CD14-positive monocyte (primary cell): ENCODE results near the gene SUSD6. TPM values are rescaled to one million over a fixed set of nuclear protein-coding genes. Genes with fewer than 3 reads are reported as not detected.

ENCODE experiments used
- DNase-seq, 3 donors: peaks; one replicate each; pipeline ENCODE4 v3.0.0-alpha.2; 2011 to 2022
- H2AFZ ChIP-seq: 2 replicates; pipeline ENCODE4 v1.6.0; 2012; ENCODE audit warnings: mild to moderate bottlenecking, low read depth, low read length, inconsistent platforms; ENCODE audit not compliant: insufficient read depth, poor library complexity, severe bottlenecking
- H3K27ac ChIP-seq, 2 donors: 1 replicate in 1 of 2; 2 replicates in 1 of 2; pipeline ENCODE4 v1.5.1; 2012 to 2013; ENCODE audit warnings: low read length in 2 of 2, control low read depth in 1 of 2, inconsistent platforms in 1 of 2, low read depth in 1 of 2, mild to moderate bottlenecking in 1 of 2
- H3K27me3 ChIP-seq, 2 donors: one replicate each; pipeline versions ENCODE4 v1.6.0 to v1.6.1; 2011 to 2013; ENCODE audit warnings: low read length in 2 of 2; ENCODE audit not compliant: control insufficient read depth in 2 of 2, insufficient read depth in 2 of 2
- H3K36me3 ChIP-seq, 2 donors: replicated peaks in 1 of 2; 1 replicate in 1 of 2; 2 replicates in 1 of 2; pipeline versions ENCODE4 v1.5.1 to v1.6.1; 2012 to 2013; ENCODE audit warnings: low read length in 2 of 2, control low read depth in 1 of 2, inconsistent platforms in 1 of 2, mild to moderate bottlenecking in 1 of 2; ENCODE audit not compliant: insufficient read depth in 2 of 2, control insufficient read depth in 1 of 2
- H3K4me1 ChIP-seq, 2 donors: 1 replicate in 1 of 2; 2 replicates in 1 of 2; pipeline versions ENCODE4 v1.5.1 to v1.6.1; 2012 to 2013; ENCODE audit warnings: low read length in 2 of 2, control low read depth in 1 of 2, inconsistent platforms in 1 of 2, mild to moderate bottlenecking in 1 of 2, moderate library complexity in 1 of 2; ENCODE audit not compliant: insufficient read depth in 2 of 2, control insufficient read depth in 1 of 2
- H3K4me2 ChIP-seq: replicated peaks from 2 replicates; pipeline ENCODE3; 2012; ENCODE audit warnings: low read length, moderate library complexity, mild to moderate bottlenecking; ENCODE audit not compliant: poor library complexity, severe bottlenecking; ENCODE audit errors: extremely low read depth
- H3K4me3 ChIP-seq, 3 experiments: fragments of 200-600 bp in 1 of 3; sonication (generic) in 1 of 3; replicated peaks in 1 of 3; 1 replicate in 2 of 3; 2 replicates in 1 of 3; pipeline ENCODE4 v1.5.1; 2011 to 2013; ENCODE audit warnings: low read length in 3 of 3, mild to moderate bottlenecking in 3 of 3, control low read depth in 2 of 3, low read depth in 2 of 3, inconsistent platforms in 1 of 3, moderate library complexity in 1 of 3
- H3K79me2 ChIP-seq: 2 replicates; pipeline ENCODE4 v1.6.0; 2012; ENCODE audit warnings: mild to moderate bottlenecking, control low read depth, inconsistent platforms, low read length, moderate library complexity; ENCODE audit not compliant: insufficient read depth
- H3K9ac ChIP-seq: 2 replicates; pipeline ENCODE4 v1.6.0; 2017; ENCODE audit warnings: low read length, mild to moderate bottlenecking; ENCODE audit not compliant: insufficient read depth, poor library complexity, severe bottlenecking
- H3K9me3 ChIP-seq, 2 donors: replicated peaks in 1 of 2; 1 replicate in 1 of 2; 2 replicates in 1 of 2; pipeline versions ENCODE4 v1.5.1 to v1.6.1; 2012 to 2013; ENCODE audit warnings: low read length in 2 of 2, control low read depth in 1 of 2; ENCODE audit not compliant: control insufficient read depth in 1 of 2, insufficient read depth in 1 of 2
- H4K20me1 ChIP-seq: 2 replicates; pipeline ENCODE4 v1.6.0; 2012; ENCODE audit warnings: mild to moderate bottlenecking, low read length, control low read depth, moderate library complexity; ENCODE audit not compliant: insufficient read depth
- H3K27ac Mint-ChIP-seq, 7 donors: one replicate each; pipeline ENCODE4 v1.8.0; 2020; ENCODE audit warnings: mild to moderate bottlenecking in 7 of 7, mixed read lengths in 7 of 7, moderate library complexity in 6 of 7, inconsistent platforms in 2 of 7
- H3K27me3 Mint-ChIP-seq, 3 donors: one replicate each; pipeline ENCODE4 v1.8.0; 2021 to 2022; ENCODE audit warnings: low read depth in 3 of 3, mild to moderate bottlenecking in 3 of 3, mixed read lengths in 3 of 3, moderate library complexity in 3 of 3, inconsistent platforms in 1 of 3
- H3K36me3 Mint-ChIP-seq, 2 donors: one replicate each; pipeline ENCODE4 v1.8.0; 2020; ENCODE audit warnings: mixed read lengths in 2 of 2, inconsistent platforms in 1 of 2, mild to moderate bottlenecking in 1 of 2
- H3K4me1 Mint-ChIP-seq: one replicate; pipeline ENCODE4 v1.8.0; 2020; ENCODE audit warnings: mild to moderate bottlenecking, mixed read lengths
- H3K4me3 Mint-ChIP-seq, 2 donors: one replicate each; pipeline ENCODE4 v1.8.0; 2020; ENCODE audit warnings: mild to moderate bottlenecking in 2 of 2, mixed read lengths in 2 of 2, moderate library complexity in 1 of 2
- H3K9me3 Mint-ChIP-seq, 7 donors: one replicate each; pipeline ENCODE4 v1.8.0; 2020 to 2022; ENCODE audit warnings: mixed read lengths in 7 of 7, mild to moderate bottlenecking in 6 of 7, moderate library complexity in 6 of 7, inconsistent platforms in 2 of 7
- WGBS: methylation state at CpG from one replicate; pipeline ENCODE4 v1.1.5; 2013; ENCODE audit warnings: missing lambda C conversion rate; ENCODE audit not compliant: insufficient coverage; 5-methylcytosine and 5-hydroxymethylcytosine counted together
- intact Hi-C, 2 donors: fragments of 100-400 bp; cut with micrococcal nuclease; formaldehyde crosslinking; loops; one replicate each; pipeline versions ENCODE4 v1.15.0 to v1.15.1; 2023
- polyA plus RNA-seq, 3 donors: library from polyadenylated mRNA; depleted of rRNA in 1 of 3; unstranded in 2 of 3; stranded (reverse) in 1 of 3; fragments of 300-500 nt in 2 of 3; fragments of >200 nt in 1 of 3; fragmentation: Illumina TruSeq in 2 of 3; gene quantifications; 1 replicate in 2 of 3; 2 replicates in 1 of 3; pipeline ENCODE4 v1.2.3, GENCODE V29; 2012 to 2021
- TF ChIP-seq, protein P1 (sequence below): fragments of 200-600 bp; IDR thresholded peaks from one replicate; pipeline ENCODE4 v1.8.0; 2022; ENCODE audit warnings: antibody characterized with exemption, mild to moderate bottlenecking

The SUSD6 gene
- polyA plus RNA-seq, 3 donors = 17.3 to 81.8 (median 30.1) TPM

DNA sequence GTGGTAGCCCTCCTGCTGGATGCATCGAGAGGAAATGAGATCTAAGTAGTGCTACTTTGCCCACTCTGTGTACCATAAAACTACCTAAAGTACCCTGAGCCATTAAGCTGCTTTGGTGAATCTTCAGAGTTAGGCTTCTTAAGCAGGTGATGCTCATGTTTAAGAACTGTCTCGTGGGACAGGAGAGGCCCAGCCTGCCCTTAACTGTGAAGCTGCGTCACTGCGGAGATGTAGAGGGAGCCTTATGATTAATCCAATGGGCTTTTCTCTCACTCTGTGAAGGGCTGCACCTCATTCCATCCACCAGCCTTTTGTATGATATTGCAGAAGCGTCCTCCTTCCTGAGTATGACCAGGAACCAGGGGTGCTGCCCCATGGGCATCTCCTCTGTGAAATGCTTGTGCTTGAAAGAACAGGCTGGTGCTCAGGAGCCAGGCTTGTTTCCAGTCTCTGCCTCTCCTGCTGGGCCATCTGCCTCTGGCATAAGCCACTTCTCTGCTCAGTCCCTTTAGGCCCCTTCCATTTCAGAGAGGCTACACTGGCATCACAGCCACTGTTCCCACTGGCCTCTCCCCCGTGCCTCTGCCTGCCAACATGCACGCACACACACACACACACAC lies 30.0 kb upstream of the SUSD6 start:
- Histone ChIP-seq H3K4me2 (no peak overlapping the region), H3K4me1 (peaks cover 4 to 7% of the 10 kb centered on the region in 2 donors), H3K27ac (no peak overlapping the region), H3K9ac (no peak overlapping the region), H3K9me3 (peaks cover 0 to 7% of the 10 kb centered on the region in 2 donors), H3K4me3 (no peak overlapping the region), H4K20me1 (no peaks in the 10 kb centered on the region), H3K79me2 (no peaks in the 10 kb centered on the region), H3K36me3 (no peaks in the 10 kb centered on the region), H3K27me3 (peaks cover 0 to 17% of the 10 kb centered on the region in 2 donors), H2AFZ (no peak overlapping the region)
- DNase-seq = no peak
- H3K9me3 Mint-ChIP-seq = peaks cover 3 to 9% (median 5%) of the 10 kb centered on the region in 7 donors
- no peaks in the 10 kb centered on the region for H3K36me3 Mint-ChIP-seq
- no peak overlapping the region for H3K4me3 Mint-ChIP-seq
- intact Hi-C loops = loop anchor here in 1 of 2 donors (10.0 kb wide), 1 partner anchor 443 kb away; no protein-coding TSS in a partner anchor
- TF ChIP-seq, protein P1, sequence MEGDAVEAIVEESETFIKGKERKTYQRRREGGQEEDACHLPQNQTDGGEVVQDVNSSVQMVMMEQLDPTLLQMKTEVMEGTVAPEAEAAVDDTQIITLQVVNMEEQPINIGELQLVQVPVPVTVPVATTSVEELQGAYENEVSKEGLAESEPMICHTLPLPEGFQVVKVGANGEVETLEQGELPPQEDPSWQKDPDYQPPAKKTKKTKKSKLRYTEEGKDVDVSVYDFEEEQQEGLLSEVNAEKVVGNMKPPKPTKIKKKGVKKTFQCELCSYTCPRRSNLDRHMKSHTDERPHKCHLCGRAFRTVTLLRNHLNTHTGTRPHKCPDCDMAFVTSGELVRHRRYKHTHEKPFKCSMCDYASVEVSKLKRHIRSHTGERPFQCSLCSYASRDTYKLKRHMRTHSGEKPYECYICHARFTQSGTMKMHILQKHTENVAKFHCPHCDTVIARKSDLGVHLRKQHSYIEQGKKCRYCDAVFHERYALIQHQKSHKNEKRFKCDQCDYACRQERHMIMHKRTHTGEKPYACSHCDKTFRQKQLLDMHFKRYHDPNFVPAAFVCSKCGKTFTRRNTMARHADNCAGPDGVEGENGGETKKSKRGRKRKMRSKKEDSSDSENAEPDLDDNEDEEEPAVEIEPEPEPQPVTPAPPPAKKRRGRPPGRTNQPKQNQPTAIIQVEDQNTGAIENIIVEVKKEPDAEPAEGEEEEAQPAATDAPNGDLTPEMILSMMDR = no peak
- H3K27ac Mint-ChIP-seq = no peak overlapping the region
- 81% methylated on average over 2 of the region's 7 CpGs for WGBS
- peaks cover 18 to 29% (median 19%) of the 10 kb centered on the region in 3 donors for H3K27me3 Mint-ChIP-seq
- peaks cover 20% of the 10 kb centered on the region for H3K4me1 Mint-ChIP-seq

DNA sequence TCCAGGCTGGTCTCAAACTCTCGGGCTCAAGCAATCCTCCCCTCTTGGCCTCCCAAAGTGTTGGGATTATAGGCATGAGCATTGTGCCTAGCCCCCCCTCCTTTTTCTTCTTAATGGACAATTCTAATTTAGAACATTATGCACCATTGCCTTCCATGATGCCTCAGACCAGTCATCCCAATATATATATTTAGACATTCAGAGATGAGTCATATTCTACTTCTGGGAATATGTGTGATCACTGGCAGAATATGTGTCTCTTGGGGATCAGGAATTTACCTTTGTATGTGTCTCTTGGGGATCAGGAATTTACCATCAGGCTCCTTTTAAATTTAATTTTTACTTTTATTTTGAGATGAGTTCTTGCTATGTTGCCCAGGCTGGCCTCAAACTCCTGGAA lies 29.2 kb upstream of the SUSD6 start:
- Mint-ChIP-seq H3K9me3 (peaks cover 3 to 7% (median 4%) of the 10 kb centered on the region in 7 donors), H3K4me1 (peaks cover 22% of the 10 kb centered on the region), H3K27ac (no peak overlapping the region), H3K27me3 (peaks cover 12 to 24% (median 14%) of the 10 kb centered on the region in 3 donors), H3K36me3 (no peaks in the 10 kb centered on the region), H3K4me3 (no peak overlapping the region)
- H3K4me1 ChIP-seq = peaks cover 4 to 7% of the 10 kb centered on the region in 2 donors
- no CpG with 5 or more reads among the region's 1 CpG for WGBS
- no peak overlapping the region for H3K4me2 ChIP-seq
- no peak overlapping the region for H3K4me3 ChIP-seq
- no peak for DNase-seq
- peaks cover 0 to 9% of the 10 kb centered on the region in 2 donors for H3K27me3 ChIP-seq
- intact Hi-C loops = loop anchor here in 1 of 2 donors (10.0 kb wide), 1 partner anchor 443 kb away; no protein-coding TSS in a partner anchor
- H3K9me3 ChIP-seq = peaks cover 0 to 7% of the 10 kb centered on the region in 2 donors
- H4K20me1 ChIP-seq = no peaks in the 10 kb centered on the region
- H2AFZ ChIP-seq = no peak overlapping the region
- no peaks in the 10 kb centered on the region for H3K79me2 ChIP-seq
- H3K9ac ChIP-seq = no peak overlapping the region
- TF ChIP-seq, protein P1 = no peak
- no peak overlapping the region for H3K27ac ChIP-seq
- H3K36me3 ChIP-seq = no peaks in the 10 kb centered on the region
